ENCODE results near the gene DCLK3. TPM values are rescaled to one million over a fixed set of nuclear protein-coding genes. Genes with fewer than 3 reads are reported as not detected.

The DCLK3 gene
- polyA plus RNA-seq, 1 donor (not counting 4 experiments of a cell fraction or from before 2014, with no cell fraction given), result not detected

GRCh38 chr3:36704280-36704679 is 60.1 kb downstream of the DCLK3 start:
- dilution Hi-C loops (cut with MboI; ENCODE audit: extremely low pct_ligation_motif_present, low sequenced_read_pairs), result no loop called here
- no peak overlapping the region for H3K9ac ChIP-seq (ENCODE audit: control insufficient read depth, extremely low read depth, insufficient read depth, low read length)

GRCh38 chr3:36701249-36701572 is 63.1 kb downstream of the DCLK3 start:
- no peak overlapping the region for H3K27ac ChIP-seq (ENCODE audit: control insufficient read depth, insufficient read depth, low read length)
- no peak overlapping the region for H2AFZ ChIP-seq (ENCODE audit: control insufficient read depth, low read length)
- no peaks in the 10 kb centered on the region for H4K20me1 ChIP-seq (ENCODE audit: control insufficient read depth, extremely low read depth, insufficient read depth, low read length)
- no peak for DNase-seq (ENCODE audit: low read depth, low spot score)
- dilution Hi-C loops (cut with MboI; ENCODE audit: extremely low pct_ligation_motif_present, low sequenced_read_pairs), result no loop called here
- H3K9me1 ChIP-seq (ENCODE audit: control insufficient read depth, extremely low read depth, insufficient read depth, low read length), result no peaks in the 10 kb centered on the region
- H3K4me2 ChIP-seq (ENCODE audit: control insufficient read depth, extremely low read depth, insufficient read depth, low read depth, low read length), result no peak overlapping the region
- FAIRE-seq, result no peak
- H3K4me1 ChIP-seq (ENCODE audit: control insufficient read depth, extremely low read depth, insufficient read depth, low read length), result peaks cover 10% of the 10 kb centered on the region
- H3K79me2 ChIP-seq (ENCODE audit: control insufficient read depth, insufficient read depth, low read length), result no peaks in the 10 kb centered on the region
- H3K27me3 ChIP-seq (ENCODE audit: control insufficient read depth, extremely low read depth, insufficient read depth, low read length), result no peaks in the 10 kb centered on the region
- no peaks in the 10 kb centered on the region for H3K9me3 ChIP-seq (ENCODE audit: control insufficient read depth, low read depth, low read length)
- no peak overlapping the region for H3K4me3 ChIP-seq (ENCODE audit: control insufficient read depth in 2 of 3, extremely low read depth in 1 of 3, insufficient read depth in 2 of 3, low read depth in 1 of 3, low read length in 3 of 3)
- TF ChIP-seq EZH2 (IDR thresholded peaks at IDR 0.05; ENCODE audit: low read length), result no peak
- no peak for TF ChIP-seq CTCF (optimal IDR thresholded peaks at IDR 0.05 in 1 of 3, IDR thresholded peaks at IDR 0.05 in 1 of 3, conservative IDR thresholded peaks at IDR 0.05 in 1 of 3; ENCODE audit: extremely low read depth in 1 of 3, insufficient read depth in 2 of 3, low read length in 3 of 3)
- no peak overlapping the region for H3K9ac ChIP-seq (ENCODE audit: control insufficient read depth, extremely low read depth, insufficient read depth, low read length)
- no peaks in the 10 kb centered on the region for H3K36me3 ChIP-seq (ENCODE audit: control insufficient read depth in 2 of 2, extremely low read depth in 1 of 2, insufficient read depth in 2 of 2, low read length in 2 of 2)

More at GRCh38 chr3:36704280-36704679, 60.1 kb downstream of the DCLK3 start:
- Histone ChIP-seq H3K27ac (ENCODE audit: control insufficient read depth, insufficient read depth, low read length) (no peak overlapping the region), H3K36me3 (ENCODE audit: control insufficient read depth in 2 of 2, extremely low read depth in 1 of 2, insufficient read depth in 2 of 2, low read length in 2 of 2) (no peaks in the 10 kb centered on the region), H3K9me1 (ENCODE audit: control insufficient read depth, extremely low read depth, insufficient read depth, low read length) (no peaks in the 10 kb centered on the region), H3K4me1 (ENCODE audit: control insufficient read depth, extremely low read depth, insufficient read depth, low read length) (peaks cover 15% of the 10 kb centered on the region), H3K27me3 (ENCODE audit: control insufficient read depth, extremely low read depth, insufficient read depth, low read length) (no peaks in the 10 kb centered on the region), H3K4me2 (ENCODE audit: control insufficient read depth, extremely low read depth, insufficient read depth, low read depth, low read length) (no peak overlapping the region), H3K9me3 (ENCODE audit: control insufficient read depth, low read depth, low read length) (no peaks in the 10 kb centered on the region), H3K4me3 (ENCODE audit: control insufficient read depth in 2 of 3, extremely low read depth in 1 of 3, insufficient read depth in 2 of 3, low read depth in 1 of 3, low read length in 3 of 3) (no peak overlapping the region), H2AFZ (ENCODE audit: control insufficient read depth, low read length) (no peak overlapping the region), H3K79me2 (ENCODE audit: control insufficient read depth, insufficient read depth, low read length) (no peaks in the 10 kb centered on the region), H4K20me1 (ENCODE audit: control insufficient read depth, extremely low read depth, insufficient read depth, low read length) (no peaks in the 10 kb centered on the region)
- no peak for FAIRE-seq
- DNase-seq (ENCODE audit: low read depth, low spot score), result no peak
- no peak for TF ChIP-seq CTCF (optimal IDR thresholded peaks at IDR 0.05 in 1 of 3, IDR thresholded peaks at IDR 0.05 in 1 of 3, conservative IDR thresholded peaks at IDR 0.05 in 1 of 3; ENCODE audit: extremely low read depth in 1 of 3, insufficient read depth in 2 of 3, low read length in 3 of 3)
- no peak for TF ChIP-seq EZH2 (IDR thresholded peaks at IDR 0.05; ENCODE audit: low read length)

Measured in keratinocyte (primary cell).